Neutrophil (primary cell): ENCODE measurements around the gene TIRAP.

Experiments
- H3K27ac ChIP-seq: fragments of 200-600 bp; sonication (generic); 2 replicates; pipeline ENCODE4 v1.5.1; 2016; ENCODE audit warnings: mild to moderate bottlenecking, moderate library complexity
- H3K27me3 ChIP-seq: fragments of 200-600 bp; sonication (generic); 2 replicates; pipeline ENCODE4 v1.6.0; 2016; ENCODE audit warnings: mild to moderate bottlenecking
- H3K36me3 ChIP-seq: fragments of 200-600 bp; sonication (generic); 2 replicates; pipeline ENCODE4 v1.5.1; 2017
- H3K4me1 ChIP-seq, 2 experiments: fragments of 200-600 bp in 1 of 2; sonication (generic) in 1 of 2; 1 replicate in 1 of 2; 2 replicates in 1 of 2; pipeline versions ENCODE4 v1.5.1 to v1.6.1; 2013 to 2016; ENCODE audit warnings: low read depth in 1 of 2, low read length in 1 of 2, mild to moderate bottlenecking in 1 of 2, moderate library complexity in 1 of 2; ENCODE audit not compliant: control insufficient read depth in 1 of 2, insufficient read depth in 1 of 2
- H3K4me3 ChIP-seq, 2 experiments: fragments of 200-600 bp in 1 of 2; sonication (generic) in 1 of 2; 1 replicate in 1 of 2; 2 replicates in 1 of 2; pipeline ENCODE4 v1.5.1; 2013 to 2016; ENCODE audit warnings: low read depth in 1 of 2, low read length in 1 of 2, mild to moderate bottlenecking in 1 of 2, moderate library complexity in 1 of 2
- H3K9me3 ChIP-seq: fragments of 200-600 bp; sonication (generic); 2 replicates; pipeline ENCODE4 v1.5.1; 2016
- CTCF ChIP-seq: fragments of 200-600 bp; sonication (generic); IDR thresholded peaks from 2 replicates; pipeline ENCODE4 v1.5.1; 2016; ENCODE audit warnings: antibody characterized with exemption

TIRAP gene

GRCh38 chr11:126279191-126279590 is 3.7 kb upstream of the TIRAP start:
- Histone ChIP-seq H3K4me3 (no peak overlapping the region), H3K36me3 (peaks cover 8% of the 10 kb centered on the region), H3K27me3 (no peaks in the 10 kb centered on the region), H3K9me3 (no peaks in the 10 kb centered on the region), H3K27ac (peak overlapping the region; percentile 99), H3K4me1 (peaks cover 46 to 51% of the 10 kb centered on the region in 2 experiments)
- no peak for TF ChIP-seq CTCF

- Histone ChIP-seq H3K27me3 (no peaks in the 10 kb centered on the region), H3K4me1 (peaks cover 57 to 62% of the 10 kb centered on the region in 2 experiments), H3K27ac (peak overlapping the region; percentile 99), H3K4me3 (peak overlapping the region; percentile 85 to 90), H3K36me3 (peaks cover 7% of the 10 kb centered on the region), H3K9me3 (no peaks in the 10 kb centered on the region)
- TF ChIP-seq CTCF: no peak
These were observed 2.3 kb upstream of the TIRAP start for GRCh38 chr11:126280595-126280994.

DNA sequence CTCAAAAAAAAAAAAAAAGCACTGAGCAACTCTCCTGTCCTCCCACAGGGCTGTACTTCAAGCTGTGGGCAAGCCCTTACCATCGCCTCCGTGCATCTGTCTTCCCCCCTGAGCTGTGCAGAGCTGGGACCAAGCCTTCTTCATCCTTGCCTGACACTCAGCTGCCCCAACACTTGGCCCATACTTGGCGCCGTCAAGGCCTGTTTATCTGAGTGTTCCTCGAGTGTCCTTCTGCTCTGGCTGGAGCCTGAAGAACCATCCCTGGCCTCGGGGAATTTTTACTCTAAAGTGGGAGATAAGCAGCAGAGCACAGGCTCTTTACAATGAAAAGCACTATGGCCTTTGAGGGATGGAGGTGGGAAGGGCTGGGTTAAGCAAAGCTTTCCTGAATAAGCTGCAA is 1.6 kb upstream of the TIRAP start:
- H3K36me3 ChIP-seq: peaks cover 7% of the 10 kb centered on the region
- H3K4me1 ChIP-seq: peaks cover 57 to 62% of the 10 kb centered on the region in 2 experiments
- H3K4me3 ChIP-seq: peak overlapping the region; percentile 85 to 90
- H3K27me3 ChIP-seq: no peaks in the 10 kb centered on the region
- no peaks in the 10 kb centered on the region for H3K9me3 ChIP-seq
- TF ChIP-seq CTCF: no peak
- H3K27ac ChIP-seq: peak overlapping the region; percentile 99

GRCh38 chr11:126281666-126282175 is 1.2 kb upstream of the TIRAP start:
- peaks cover 57 to 62% of the 10 kb centered on the region in 2 experiments for H3K4me1 ChIP-seq
- no peaks in the 10 kb centered on the region for H3K9me3 ChIP-seq
- peak overlapping the region; percentile 99 for H3K27ac ChIP-seq
- H3K27me3 ChIP-seq: no peaks in the 10 kb centered on the region
- peak overlapping the region; percentile 85 to 90 for H3K4me3 ChIP-seq
- no peak for TF ChIP-seq CTCF
- peaks cover 7% of the 10 kb centered on the region for H3K36me3 ChIP-seq

GRCh38 chr11:126282361-126282735 is 545 bp upstream of the TIRAP start:
- H3K27me3 ChIP-seq: no peaks in the 10 kb centered on the region
- peak overlapping the region; percentile 85 to 90 for H3K4me3 ChIP-seq
- peak overlapping the region; percentile 99 for H3K27ac ChIP-seq
- peaks cover 5% of the 10 kb centered on the region for H3K36me3 ChIP-seq
- H3K9me3 ChIP-seq: no peaks in the 10 kb centered on the region
- TF ChIP-seq CTCF: no peak
- H3K4me1 ChIP-seq: peaks cover 57 to 62% of the 10 kb centered on the region in 2 experiments
